ENCODE measurements around the gene DCLK2.
A peak's percentile ranks its signal among the peaks of the same experiment; 100 is the strongest.

Gene DCLK2

GRCh38 chr4:150078041-150078578, at the start of gene DCLK2:
Gene DCLK2, plus strand, starts transcription at chr4:150078445. Its CDS starts 583 bp downstream, at chr4:150079028.
- peak; percentile 44 for DNase-seq (ENCODE audit: low spot score)

DNA sequence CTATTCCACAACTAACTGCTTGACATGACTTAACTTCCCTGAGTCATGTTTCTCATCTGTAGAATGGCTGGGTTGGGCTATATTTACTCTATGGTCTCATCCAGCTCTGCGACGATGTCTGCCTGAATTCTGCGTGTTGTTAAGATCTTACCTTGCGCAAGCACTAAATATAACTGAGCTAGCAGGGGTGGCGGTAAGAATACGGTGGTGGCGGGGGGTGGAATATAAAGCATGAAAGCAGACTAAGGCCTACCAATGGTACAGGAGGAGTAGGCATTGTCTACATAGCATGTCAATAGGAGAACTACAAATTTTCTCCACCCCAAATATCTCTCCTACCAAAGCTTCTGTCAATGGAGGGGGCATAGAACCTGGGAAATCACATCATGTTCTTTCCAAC, 45.7 kb upstream of the DCLK2 start:
- DNase-seq (ENCODE audit: low spot score): no peak

GRCh38 chr4:150033081-150033480, 45.2 kb upstream of the DCLK2 start:
- DNase-seq (ENCODE audit: low spot score): no peak

- DNase-seq (ENCODE audit: low spot score): no peak
These were observed 44.3 kb upstream of the DCLK2 start for GRCh38 chr4:150033901-150034300.

GRCh38 chr4:150037251-150037856, 40.9 kb upstream of the DCLK2 start:
- no peak for DNase-seq (ENCODE audit: low spot score)

- DNase-seq (ENCODE audit: low spot score): no peak
These were observed 39.7 kb upstream of the DCLK2 start for GRCh38 chr4:150038335-150039076.

DNA sequence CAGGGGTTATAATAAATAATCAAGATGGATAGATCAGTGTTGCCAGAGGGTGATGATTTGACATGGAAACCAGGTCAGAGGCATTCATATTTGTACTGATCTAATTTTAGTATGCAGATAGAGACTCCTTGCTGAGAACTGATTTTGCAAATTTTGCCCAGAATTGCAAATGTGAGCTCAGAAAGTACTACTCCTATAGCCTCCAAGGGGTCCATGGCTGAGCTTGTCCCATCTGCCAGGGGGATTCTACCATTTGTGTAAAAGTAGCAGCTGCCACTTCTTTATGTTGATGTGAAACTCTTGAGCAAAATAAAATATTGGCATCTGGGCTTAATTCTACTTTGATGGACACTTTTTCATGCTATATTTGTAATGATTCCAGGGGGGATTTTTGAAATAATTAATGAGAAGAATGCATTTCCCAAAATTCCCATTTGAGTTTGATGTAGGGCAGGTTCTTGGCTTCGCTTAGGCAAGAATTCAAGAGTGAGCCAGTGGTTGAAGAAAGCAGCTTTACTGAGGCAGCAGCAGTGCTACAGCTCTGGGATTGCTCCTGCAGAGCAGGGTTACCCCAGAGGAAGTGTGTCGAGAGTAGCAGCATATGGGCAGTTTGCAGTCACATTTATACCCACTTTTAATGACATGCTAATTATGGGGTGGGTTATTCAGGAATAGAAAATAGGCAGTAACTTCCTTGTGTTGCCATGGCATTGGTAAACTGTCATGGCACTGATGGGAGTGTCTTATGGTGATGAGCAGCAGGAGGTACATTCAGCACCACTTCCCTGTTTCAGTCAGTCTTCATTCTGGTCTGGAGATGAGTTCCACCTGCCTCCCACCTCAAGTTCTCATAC, 38.7 kb upstream of the DCLK2 start:
- no peak for DNase-seq (ENCODE audit: low spot score)

DNA sequence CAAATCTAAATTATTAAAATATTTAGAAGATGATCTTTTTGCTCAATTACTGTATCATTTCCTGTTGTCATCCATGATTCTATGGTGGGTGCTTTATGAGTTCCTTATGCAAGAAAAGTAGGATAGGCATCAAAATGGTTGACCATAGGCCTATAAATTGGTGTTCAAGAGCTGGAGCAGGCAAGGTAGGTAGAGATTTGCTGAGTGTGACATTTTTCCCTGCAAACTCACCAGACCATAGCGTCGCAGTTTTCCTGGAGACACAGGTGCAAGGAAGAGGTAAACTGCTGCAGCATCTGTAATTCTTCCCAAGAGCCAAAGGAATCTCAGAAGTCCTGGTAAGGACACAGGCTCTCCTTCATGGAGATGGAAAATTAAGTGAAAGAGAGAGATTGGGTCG, 33.7 kb upstream of the DCLK2 start:
- DNase-seq (ENCODE audit: low spot score): no peak

GRCh38 chr4:150045410-150045809, 32.8 kb upstream of the DCLK2 start:
- no peak for DNase-seq (ENCODE audit: low spot score)

GRCh38 chr4:150046728-150047217, 31.5 kb upstream of the DCLK2 start:
- DNase-seq (ENCODE audit: low spot score): no peak

GRCh38 chr4:150047546-150047945, 30.7 kb upstream of the DCLK2 start:
- DNase-seq (ENCODE audit: low spot score): no peak

GRCh38 chr4:150049682-150050081, 28.6 kb upstream of the DCLK2 start:
- no peak for DNase-seq (ENCODE audit: low spot score)

GRCh38 chr4:150050566-150050965, 27.7 kb upstream of the DCLK2 start:
- no peak for DNase-seq (ENCODE audit: low spot score)

GRCh38 chr4:150051111-150051510, 27.1 kb upstream of the DCLK2 start:
- DNase-seq (ENCODE audit: low spot score): no peak

DNA sequence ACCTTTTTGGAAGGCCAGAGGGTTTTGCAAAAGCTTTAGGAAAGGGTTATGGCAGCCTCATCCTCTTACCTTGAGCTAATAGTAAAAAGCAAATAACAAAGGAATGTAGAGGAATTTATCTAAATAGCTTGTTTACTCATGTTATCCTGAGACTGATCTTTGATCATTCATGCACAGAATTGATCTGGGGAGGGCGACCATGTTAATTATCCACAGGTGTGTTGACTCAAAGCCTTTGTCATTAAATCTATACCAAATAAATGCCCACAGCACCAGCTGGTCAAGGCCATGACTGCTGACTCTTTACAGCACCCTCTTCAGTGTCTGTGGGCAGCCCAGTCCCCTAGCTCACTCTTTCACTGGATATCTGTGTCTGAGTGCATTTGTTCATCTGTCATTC, 22.8 kb upstream of the DCLK2 start:
- DNase-seq (ENCODE audit: low spot score): no peak

DNA sequence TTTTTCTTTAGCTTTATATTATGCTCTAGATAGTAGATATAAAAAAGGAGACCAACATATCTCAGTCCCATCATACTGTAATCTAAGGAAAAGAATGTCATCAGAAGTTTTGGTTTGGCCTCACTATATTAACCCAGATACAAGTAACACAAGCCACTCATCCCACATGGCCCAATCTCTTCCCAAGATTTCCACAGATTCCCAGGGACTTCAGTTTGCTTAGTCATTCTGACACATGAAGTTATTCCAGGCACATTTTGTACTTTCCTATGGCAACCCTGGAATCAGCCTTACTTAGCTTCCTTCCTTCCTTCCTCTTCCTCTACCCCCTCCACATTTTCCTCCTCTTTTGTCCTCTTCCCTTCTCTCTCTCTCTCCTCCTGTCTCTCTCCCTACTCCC, 21.7 kb upstream of the DCLK2 start:
- no peak for DNase-seq (ENCODE audit: low spot score)

- DNase-seq (ENCODE audit: low spot score): no peak
These were observed 17.0 kb upstream of the DCLK2 start for GRCh38 chr4:150061086-150061776.

DNA sequence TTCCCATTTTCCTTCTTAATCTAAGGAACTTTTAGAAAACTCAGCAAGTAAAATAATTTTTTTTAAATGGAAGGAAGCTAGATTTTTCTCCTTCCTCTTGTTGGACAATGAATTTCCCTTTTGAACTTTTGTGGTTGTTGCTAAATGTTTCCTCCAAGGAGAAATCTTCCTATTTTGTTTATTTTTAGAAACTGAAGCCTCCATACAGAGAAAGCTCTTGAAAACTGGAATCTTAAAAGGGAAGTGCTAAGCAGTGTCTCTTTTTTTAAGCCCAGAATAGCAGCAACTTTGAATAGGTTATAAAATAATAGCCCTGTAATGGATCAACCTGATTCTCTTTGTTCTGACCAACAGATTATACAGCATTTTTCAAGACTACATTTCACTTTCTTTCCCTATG, 15.1 kb upstream of the DCLK2 start:
- DNase-seq (ENCODE audit: low spot score): no peak

DNA sequence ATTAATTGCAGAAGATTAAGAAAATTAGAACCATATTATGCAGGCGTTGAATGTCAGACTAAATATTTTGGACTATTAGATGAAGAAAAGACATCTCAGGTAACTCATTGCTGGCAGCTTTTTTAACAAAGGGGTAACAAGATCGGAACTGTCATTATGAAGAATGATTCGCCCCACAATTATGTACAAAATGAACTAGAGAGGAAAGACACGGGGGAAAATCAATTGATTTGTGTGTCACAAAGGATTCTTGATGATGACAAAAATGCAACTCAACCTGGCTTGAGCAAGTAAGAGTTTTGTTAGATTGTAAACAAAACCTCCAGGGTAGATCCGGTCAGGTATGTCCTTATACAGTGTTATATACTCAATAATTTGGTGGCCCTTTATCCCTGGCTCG, 12.5 kb upstream of the DCLK2 start:
- no peak for DNase-seq (ENCODE audit: low spot score)

DNA sequence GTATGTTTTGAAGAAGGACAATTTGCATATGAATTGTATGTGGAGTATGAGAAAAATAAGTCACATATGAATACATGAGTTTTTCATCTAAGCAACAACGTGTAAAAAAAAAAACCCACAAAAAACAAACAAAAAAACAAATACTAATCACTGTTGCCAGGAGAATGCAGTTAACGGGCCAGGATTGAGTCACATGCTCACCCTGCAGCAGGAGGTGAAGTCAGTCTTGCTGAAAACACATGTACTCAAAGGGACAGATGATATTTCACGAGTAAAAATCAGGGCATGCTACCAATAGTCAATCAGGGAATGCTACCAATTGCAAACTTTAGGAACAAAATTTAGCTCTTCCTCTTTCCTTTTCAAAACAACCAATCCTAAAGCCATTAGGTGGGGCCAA, 10.4 kb upstream of the DCLK2 start:
- DNase-seq (ENCODE audit: low spot score): no peak

DNA sequence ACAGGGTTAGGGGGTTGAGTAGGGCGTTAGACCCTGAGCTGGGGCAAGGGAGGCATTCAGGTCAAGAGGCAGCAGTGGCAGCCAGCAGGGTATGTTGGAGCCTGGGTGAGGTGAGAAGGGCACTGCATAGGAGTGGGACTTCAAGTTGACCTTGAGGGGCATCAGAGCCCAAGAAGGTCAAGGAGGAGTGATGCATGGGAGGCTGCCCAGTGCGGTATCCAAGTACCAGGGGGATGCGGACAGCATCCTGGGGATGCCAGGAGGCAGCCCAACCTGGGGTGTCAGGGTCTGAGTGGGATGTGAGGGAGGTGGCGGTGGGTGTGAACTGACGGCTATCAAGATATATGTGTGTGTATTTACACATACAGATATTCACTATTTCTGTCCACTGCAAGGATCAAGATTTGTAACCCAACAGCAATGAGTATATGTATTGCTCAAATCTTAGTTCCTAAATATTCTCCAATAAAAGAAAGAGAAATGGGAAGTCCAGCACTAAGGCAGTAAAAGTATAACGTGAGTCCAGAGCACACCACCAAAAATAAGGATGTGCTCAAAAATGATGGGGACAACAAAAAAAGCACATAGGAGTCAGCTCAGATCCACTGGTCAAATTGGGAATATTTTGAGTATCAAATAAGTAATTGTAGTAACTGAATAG, 9.8 kb upstream of the DCLK2 start:
- no peak for DNase-seq (ENCODE audit: low spot score)
